Endothelial cell (in vitro differentiated cells): ENCODE data around the gene COBL. TPM values are rescaled to one million over a fixed set of nuclear protein-coding genes. Genes with fewer than 3 reads are reported as not detected.

Experiments used
- DNase-seq: peaks from one replicate; pipeline ENCODE4 v3.0.0; 2021; ENCODE audit warnings: low spot score
- H3K27ac Mint-ChIP-seq: one replicate; pipeline ENCODE4 v1.8.0; 2021; ENCODE audit warnings: mixed read lengths, inconsistent platforms; ENCODE audit not compliant: unreplicated experiment
- H3K27me3 Mint-ChIP-seq: one replicate; pipeline ENCODE4 v1.8.0; 2021; ENCODE audit warnings: mild to moderate bottlenecking, moderate library complexity, mixed read lengths, inconsistent platforms; ENCODE audit not compliant: unreplicated experiment
- H3K36me3 Mint-ChIP-seq: one replicate; pipeline ENCODE4 v1.8.0; 2021; ENCODE audit warnings: mild to moderate bottlenecking, low read depth, mixed read lengths, inconsistent platforms; ENCODE audit not compliant: unreplicated experiment
- H3K4me1 Mint-ChIP-seq: one replicate; pipeline ENCODE4 v1.8.0; 2021; ENCODE audit warnings: mild to moderate bottlenecking, mixed read lengths, inconsistent platforms; ENCODE audit not compliant: unreplicated experiment
- H3K4me3 Mint-ChIP-seq: one replicate; pipeline ENCODE4 v1.8.0; 2021; ENCODE audit warnings: mild to moderate bottlenecking, mixed read lengths, inconsistent platforms; ENCODE audit not compliant: unreplicated experiment
- H3K9me3 Mint-ChIP-seq: one replicate; pipeline ENCODE4 v1.8.0; 2021; ENCODE audit warnings: mixed read lengths, inconsistent platforms; ENCODE audit not compliant: unreplicated experiment
- CTCF ChIP-seq: fragments of 200-600 bp; sonication (generic); IDR thresholded peaks from one replicate; pipeline ENCODE4 v1.5.0; 2021; ENCODE audit warnings: antibody characterized with exemption; ENCODE audit not compliant: unreplicated experiment
- total RNA-seq: library from RNA; stranded (reverse); fragmentation: NEBNext Ultra II Directional; extraction: Animal tissue kit (Norgen Biotek cat#: 25700); gene quantifications from one replicate; pipeline ENCODE4 v1.2.1, GENCODE V29; 2021; ENCODE audit not compliant: unreplicated experiment

COBL gene
- total RNA-seq, 1 donor from 2014 or later: 1.8 TPM

GRCh38 chr7:51309361-51310130 lies 7.1 kb downstream of the COBL start:
- DNase-seq: no peak
- no peak overlapping the region for H3K27ac Mint-ChIP-seq

GRCh38 chr7:51308696-51309095 lies 7.9 kb downstream of the COBL start:
- H3K4me1 Mint-ChIP-seq: no peaks in the 10 kb centered on the region
- no peak for TF ChIP-seq CTCF
- DNase-seq: no peak
- no peaks in the 10 kb centered on the region for H3K9me3 Mint-ChIP-seq
- no peaks in the 10 kb centered on the region for H3K27me3 Mint-ChIP-seq
- H3K4me3 Mint-ChIP-seq: no peak overlapping the region
- no peak overlapping the region for H3K27ac Mint-ChIP-seq
- no peaks in the 10 kb centered on the region for H3K36me3 Mint-ChIP-seq

More at GRCh38 chr7:51309361-51310130, 7.1 kb downstream of the COBL start:
- Mint-ChIP-seq H3K27me3 (no peaks in the 10 kb centered on the region), H3K4me1 (no peaks in the 10 kb centered on the region), H3K9me3 (no peaks in the 10 kb centered on the region), H3K4me3 (no peak overlapping the region), H3K36me3 (no peaks in the 10 kb centered on the region)
- TF ChIP-seq CTCF: no peak

DNA sequence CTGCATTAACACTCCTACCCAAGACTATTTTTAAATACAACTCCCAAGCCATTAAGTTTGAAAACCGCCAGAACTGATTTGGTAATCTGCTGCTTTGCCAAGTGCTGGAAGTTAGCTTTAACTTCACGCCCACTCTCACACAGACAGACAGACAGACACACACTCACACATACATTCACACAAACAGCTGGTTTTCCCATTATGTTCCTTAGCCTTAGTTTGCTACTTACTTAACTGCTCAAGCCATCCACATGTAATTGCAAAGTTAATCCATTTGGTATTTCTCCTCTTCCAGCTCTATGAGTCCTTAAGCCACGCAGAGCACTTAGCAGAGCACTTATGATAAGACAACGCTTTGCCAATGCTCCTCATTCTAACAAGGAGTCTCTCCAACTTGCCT lies 8.3 kb downstream of the COBL start:
- Mint-ChIP-seq H3K4me1 (no peaks in the 10 kb centered on the region), H3K4me3 (no peak overlapping the region), H3K36me3 (no peaks in the 10 kb centered on the region), H3K27me3 (no peaks in the 10 kb centered on the region), H3K9me3 (no peaks in the 10 kb centered on the region), H3K27ac (no peak overlapping the region)
- no peak for TF ChIP-seq CTCF
- DNase-seq: no peak

DNA sequence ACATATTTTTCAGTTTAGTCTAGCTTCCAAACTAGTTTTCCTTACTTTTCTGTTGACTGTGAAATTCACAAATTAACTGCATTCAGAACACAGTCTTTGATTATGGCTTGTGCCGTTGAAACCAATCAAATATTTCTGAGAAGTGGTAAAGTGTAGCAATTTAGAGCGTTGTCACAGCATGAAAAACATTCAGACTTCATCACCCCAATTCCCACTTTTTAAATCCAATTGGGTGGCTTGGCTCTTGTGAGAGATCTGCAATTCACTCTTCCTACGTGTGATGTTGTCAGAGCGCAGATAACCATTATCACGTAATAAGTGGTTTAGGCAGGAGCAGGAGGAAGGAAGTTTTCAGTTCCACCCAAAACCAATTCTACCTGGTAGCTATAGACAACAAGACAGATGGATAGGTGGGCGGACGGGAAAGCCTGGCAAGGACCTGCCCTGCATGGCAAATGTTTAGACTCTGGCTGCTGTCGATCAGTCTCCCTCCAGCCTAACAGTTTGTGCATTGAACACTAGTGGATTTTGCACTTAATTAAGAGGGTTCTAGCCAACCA lies 8.9 kb downstream of the COBL start:
- no peak overlapping the region for H3K4me3 Mint-ChIP-seq
- no peak for DNase-seq
- no peak for TF ChIP-seq CTCF
- no peaks in the 10 kb centered on the region for H3K27me3 Mint-ChIP-seq
- no peaks in the 10 kb centered on the region for H3K36me3 Mint-ChIP-seq
- no peaks in the 10 kb centered on the region for H3K9me3 Mint-ChIP-seq
- H3K4me1 Mint-ChIP-seq: no peaks in the 10 kb centered on the region
- H3K27ac Mint-ChIP-seq: no peak overlapping the region

GRCh38 chr7:51306761-51307160 lies 9.8 kb downstream of the COBL start:
- Mint-ChIP-seq H3K27ac (no peak overlapping the region), H3K4me3 (no peak overlapping the region), H3K4me1 (no peaks in the 10 kb centered on the region), H3K27me3 (no peaks in the 10 kb centered on the region), H3K36me3 (no peaks in the 10 kb centered on the region), H3K9me3 (no peaks in the 10 kb centered on the region)
- DNase-seq: no peak
- no peak for TF ChIP-seq CTCF
